PC-3 (cell line): ENCODE results near the gene RNF217. TPM values are rescaled to one million over a fixed set of nuclear protein-coding genes. Genes with fewer than 3 reads are reported as not detected.
"Not testable (repeated sequence)": the region's sequence is repeated elsewhere in the genome, so short reads cannot be mapped to it uniquely, and the experiment has no call there.

Source experiments
- ATAC-seq: fragments of 200-7000 bp; cut with Tn5 transposase; 2 replicates; pipeline ENCODE4 v1.9.1; 2020; ENCODE audit warnings: mild to moderate bottlenecking, moderate library complexity
- BruUV-seq: library from RNA; stranded (reverse); fragments of 400-500 nt; replicated peaks from 2 replicates; lab custom pipeline; 2021; lab: Mats Ljungman, UMichigan
- CTCF ChIA-PET: fragments of 300-600 bp; sonication (Branson Sonifier 250); formaldehyde crosslinking; loops from one replicate; lab custom pipeline; 2022; ENCODE audit warnings: antibody characterized with exemption; lab: Charles Lee
- POLR2A ChIA-PET: fragments of 300-600 bp; sonication (Branson Sonifier 250); formaldehyde crosslinking; loops from one replicate; lab custom pipeline; 2022; ENCODE audit warnings: antibody characterized with exemption; ENCODE audit not compliant: unreplicated experiment; lab: Charles Lee
- DNase-seq: peaks from one replicate; pipeline ENCODE4 v3.0.0-alpha.2; 2015
- H2AFZ ChIP-seq: fragments of 300-600 bp; sonication (generic); 2 replicates; pipeline ENCODE4 v1.6.0; 2016; ENCODE audit warnings: antibody characterized with exemption, low read length
- H3F3A ChIP-seq: fragments of 300-600 bp; sonication (generic); one replicate; pipeline ENCODE4 v1.6.0; 2017; ENCODE audit warnings: antibody characterized with exemption, low read length, control low read depth, mild to moderate bottlenecking; ENCODE audit not compliant: unreplicated experiment
- H3K27ac ChIP-seq: fragments of 300-600 bp; sonication (generic); 2 replicates; pipeline ENCODE4 v1.5.1; 2016; ENCODE audit warnings: mild to moderate bottlenecking, low read length
- H3K27me3 ChIP-seq: fragments of 300-600 bp; sonication (generic); 2 replicates; pipeline ENCODE4 v1.6.1; 2016; ENCODE audit warnings: low read length, mixed read lengths
- H3K36me3 ChIP-seq: fragments of 300-600 bp; sonication (generic); 2 replicates; pipeline ENCODE4 v1.6.1; 2016; ENCODE audit warnings: low read depth, mixed run types, low read length, mixed read lengths
- H3K4me1 ChIP-seq: fragments of 300-600 bp; sonication (generic); 2 replicates; pipeline ENCODE4 v1.5.1; 2016; ENCODE audit warnings: low read length; ENCODE audit not compliant: insufficient read depth
- H3K4me2 ChIP-seq: fragments of 300-600 bp; sonication (generic); 2 replicates; pipeline ENCODE4 v1.6.0; 2016; ENCODE audit warnings: low read length
- H3K4me3 ChIP-seq: fragments of 300-600 bp; sonication (generic); 2 replicates; pipeline ENCODE4 v1.5.1; 2016; ENCODE audit warnings: mild to moderate bottlenecking, low read length, mixed read lengths
- H3K79me2 ChIP-seq: fragments of 300-600 bp; sonication (generic); 2 replicates; pipeline ENCODE4 v1.6.1; 2017; ENCODE audit warnings: low read length, mixed read lengths
- H3K9ac ChIP-seq: fragments of 300-600 bp; sonication (generic); 2 replicates; pipeline ENCODE4 v1.6.0; 2016; ENCODE audit warnings: mild to moderate bottlenecking, low read length
- H3K9me2 ChIP-seq: fragments of 300-600 bp; sonication (generic); replicated peaks from 2 replicates; pipeline ENCODE4 v1.6.1; 2016; ENCODE audit warnings: mixed run types, low read length, mixed read lengths
- H3K9me3 ChIP-seq: fragments of 300-600 bp; sonication (generic); 2 replicates; pipeline ENCODE4 v1.6.1; 2016; ENCODE audit warnings: low read length, mixed read lengths
- H4K20me1 ChIP-seq: fragments of 300-600 bp; sonication (generic); 2 replicates; pipeline ENCODE4 v1.6.1; 2016; ENCODE audit warnings: low read length, mixed read lengths
- EZH2 ChIP-seq: fragments of 300-600 bp; sonication (generic); IDR thresholded peaks from one replicate; pipeline ENCODE4 v1.6.1; 2017; ENCODE audit warnings: antibody characterized with exemption, mild to moderate bottlenecking, low read length; ENCODE audit not compliant: unreplicated experiment
- EZH2phosphoT487 ChIP-seq: fragments of 300-600 bp; sonication (generic); IDR thresholded peaks from 2 replicates; pipeline ENCODE4 v1.6.1; 2018; ENCODE audit warnings: mild to moderate bottlenecking, antibody characterized with exemption, low read length, borderline replicate concordance
- intact Hi-C: fragments of 100-400 bp; cut with micrococcal nuclease; formaldehyde crosslinking; loops from 2 replicates; pipeline ENCODE4 v1.9.0; 2023
- total RNA-seq: library from RNA; depleted of rRNA; stranded (reverse); fragments of >200 nt; gene quantifications from 2 replicates; pipeline ENCODE4 v1.2.3, GENCODE V29; 2014
- TF ChIP-seq, protein P1 (sequence below): fragments of 300-600 bp; sonication (generic); conservative IDR thresholded peaks from 2 replicates; pipeline ENCODE4 v1.5.1; 2017; ENCODE audit warnings: antibody characterized with exemption, low read depth, mild to moderate bottlenecking, low read length

Gene RNF217
- total RNA-seq, 1 experiment from 2014 or later: 7.7 TPM

DNA sequence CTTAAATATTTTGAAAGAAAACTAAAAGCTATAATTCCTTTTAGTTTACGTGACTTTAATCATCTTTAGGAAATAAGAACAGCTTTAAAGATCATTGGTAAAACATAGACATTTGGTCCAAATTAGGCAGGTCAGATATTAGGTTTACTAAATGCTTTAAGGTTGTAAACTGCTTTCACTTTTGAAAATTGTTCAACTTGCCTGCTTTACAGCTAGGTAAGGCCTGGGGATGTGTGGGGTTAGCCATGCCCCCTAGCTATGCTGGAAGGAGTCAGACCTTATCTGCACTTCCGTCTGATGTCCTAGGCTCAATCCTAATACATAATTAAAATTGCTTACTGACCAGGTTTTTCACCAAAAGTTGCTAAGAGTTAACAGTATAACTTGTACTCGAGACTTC is 160.8 kb downstream of the RNF217 start:
- intact Hi-C loops: no loop called here
- 0 out of 2 replicates have a peak overlapping the region, but pooled peaks have one; percentile 86 for H2AFZ ChIP-seq
- no peaks in the 10 kb centered on the region for H4K20me1 ChIP-seq
- H3K4me1 ChIP-seq: peaks cover 15% of the 10 kb centered on the region
- ATAC-seq (no peak), DNase-seq (no peak)
- H3K79me2 ChIP-seq: no peaks in the 10 kb centered on the region
- CTCF ChIA-PET: no interaction called here
- H3K4me2 ChIP-seq: no peak overlapping the region
- no peaks in the 10 kb centered on the region for H3K9me3 ChIP-seq
- no peaks in the 10 kb centered on the region for H3K36me3 ChIP-seq
- no peak overlapping the region for H3K4me3 ChIP-seq
- H3K27me3 ChIP-seq: no peaks in the 10 kb centered on the region
- POLR2A ChIA-PET: no interaction called here
- no peak overlapping the region for H3K9ac ChIP-seq
- no TSS peak for BruUV-seq
- H3K27ac ChIP-seq: no peak overlapping the region
- no peaks in the 10 kb centered on the region for H3F3A ChIP-seq
- H3K9me2 ChIP-seq: no peaks in the 10 kb centered on the region
- TF ChIP-seq, protein P1, sequence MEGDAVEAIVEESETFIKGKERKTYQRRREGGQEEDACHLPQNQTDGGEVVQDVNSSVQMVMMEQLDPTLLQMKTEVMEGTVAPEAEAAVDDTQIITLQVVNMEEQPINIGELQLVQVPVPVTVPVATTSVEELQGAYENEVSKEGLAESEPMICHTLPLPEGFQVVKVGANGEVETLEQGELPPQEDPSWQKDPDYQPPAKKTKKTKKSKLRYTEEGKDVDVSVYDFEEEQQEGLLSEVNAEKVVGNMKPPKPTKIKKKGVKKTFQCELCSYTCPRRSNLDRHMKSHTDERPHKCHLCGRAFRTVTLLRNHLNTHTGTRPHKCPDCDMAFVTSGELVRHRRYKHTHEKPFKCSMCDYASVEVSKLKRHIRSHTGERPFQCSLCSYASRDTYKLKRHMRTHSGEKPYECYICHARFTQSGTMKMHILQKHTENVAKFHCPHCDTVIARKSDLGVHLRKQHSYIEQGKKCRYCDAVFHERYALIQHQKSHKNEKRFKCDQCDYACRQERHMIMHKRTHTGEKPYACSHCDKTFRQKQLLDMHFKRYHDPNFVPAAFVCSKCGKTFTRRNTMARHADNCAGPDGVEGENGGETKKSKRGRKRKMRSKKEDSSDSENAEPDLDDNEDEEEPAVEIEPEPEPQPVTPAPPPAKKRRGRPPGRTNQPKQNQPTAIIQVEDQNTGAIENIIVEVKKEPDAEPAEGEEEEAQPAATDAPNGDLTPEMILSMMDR: no peak
- TF ChIP-seq EZH2phosphoT487 (no peak), EZH2 (no peak)

DNA sequence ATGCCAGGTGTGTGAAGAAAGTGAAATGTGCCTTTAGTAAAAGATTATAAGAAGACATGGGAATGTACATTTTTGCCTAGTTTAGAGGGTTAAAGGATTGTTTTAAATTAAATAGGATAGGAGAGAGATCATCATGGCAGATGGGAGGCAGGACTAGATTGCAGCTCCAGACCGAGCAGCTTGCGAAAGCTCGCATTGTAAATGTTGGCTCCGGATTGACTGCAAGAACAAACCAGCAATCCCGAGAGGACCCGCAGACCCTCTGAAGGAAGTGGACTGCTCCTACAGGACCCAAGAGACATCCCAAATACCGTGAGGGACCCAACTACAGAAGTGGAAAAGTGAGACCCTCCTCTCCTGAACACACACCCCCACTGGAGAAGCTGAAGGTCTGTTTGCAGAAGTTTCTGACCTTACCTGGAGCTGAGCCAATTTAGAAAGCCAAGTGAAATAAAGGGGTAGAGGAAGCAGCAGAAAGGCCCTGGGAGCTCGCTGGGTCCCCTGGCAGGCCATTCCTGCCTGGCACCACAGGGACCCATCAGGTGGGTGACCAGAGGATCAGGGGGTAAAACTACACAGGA is 161.3 kb downstream of the RNF217 start:
- Histone ChIP-seq H3K27ac (peak overlapping the region; percentile 55), H3K9me2 (no peaks in the 10 kb centered on the region), H3K4me3 (no peak overlapping the region), H3K4me1 (peaks cover 15% of the 10 kb centered on the region), H3K27me3 (no peaks in the 10 kb centered on the region), H3K9me3 (no peaks in the 10 kb centered on the region), H3K79me2 (no peaks in the 10 kb centered on the region), H4K20me1 (no peaks in the 10 kb centered on the region), H3K36me3 (no peaks in the 10 kb centered on the region), H3K4me2 (peak overlapping the region; percentile 21; the same call in 1 of the 2 replicates), H3F3A (no peaks in the 10 kb centered on the region), H3K9ac (peak overlapping the region; percentile 46), H2AFZ (peak overlapping the region; percentile 86)
- ATAC-seq: no peak; the same call in 1 of the 2 replicates
- BruUV-seq: no TSS peak
- TF ChIP-seq, protein P1: no peak
- TF ChIP-seq EZH2 (no peak), EZH2phosphoT487 (no peak)
- intact Hi-C loops: no loop called here
- ChIA-PET CTCF (no interaction called here), POLR2A (no interaction called here)
- no peak for DNase-seq

DNA sequence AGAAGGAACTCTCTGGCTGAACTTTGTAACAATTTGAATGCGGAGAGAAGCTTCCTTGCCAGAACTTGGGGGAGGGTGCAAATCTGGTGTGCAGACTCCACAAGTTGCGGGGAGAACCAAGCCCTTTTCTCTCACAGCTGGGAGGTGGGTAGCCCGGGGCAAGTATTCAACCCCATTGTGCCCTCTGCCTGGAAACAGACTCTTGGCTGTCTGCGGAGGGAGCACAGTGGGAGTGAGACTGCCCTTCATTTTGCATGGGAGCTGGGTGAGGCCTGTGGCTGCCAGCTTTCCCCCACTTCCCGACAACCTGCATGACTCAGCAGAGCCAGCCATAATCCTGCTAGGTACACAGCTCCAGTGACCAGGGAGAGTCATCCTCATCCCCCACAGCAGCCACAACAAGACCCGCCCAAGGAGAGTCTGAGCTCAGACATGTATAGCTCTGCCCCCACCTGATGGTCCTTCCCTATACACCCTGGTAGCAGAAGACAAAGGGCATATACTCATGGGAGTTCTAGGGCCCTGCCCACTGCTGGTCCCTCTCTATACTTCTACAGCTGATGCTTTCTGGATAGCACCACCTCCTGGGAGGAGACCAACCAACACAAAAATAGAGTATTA is 161.9 kb downstream of the RNF217 start:
- Histone ChIP-seq H3K4me2 (peak overlapping the region; percentile 21; the same call in 1 of the 2 replicates), H3K9me3 (no peaks in the 10 kb centered on the region), H3F3A (no peaks in the 10 kb centered on the region), H4K20me1 (no peaks in the 10 kb centered on the region), H2AFZ (peak overlapping the region; percentile 86), H3K36me3 (no peaks in the 10 kb centered on the region), H3K9ac (peak overlapping the region; percentile 46), H3K79me2 (no peaks in the 10 kb centered on the region), H3K9me2 (no peaks in the 10 kb centered on the region), H3K27ac (peak overlapping the region; percentile 55), H3K4me1 (peaks cover 15% of the 10 kb centered on the region), H3K27me3 (no peaks in the 10 kb centered on the region), H3K4me3 (no peak overlapping the region)
- BruUV-seq: no TSS peak
- TF ChIP-seq, protein P1: no peak; the same call in 1 of the 2 replicates
- TF ChIP-seq EZH2phosphoT487 (no peak), EZH2 (no peak)
- ChIA-PET CTCF (no interaction called here), POLR2A (no interaction called here)
- peak; percentile 93 for ATAC-seq
- intact Hi-C loops: no loop called here
- DNase-seq: peak; percentile 72

DNA sequence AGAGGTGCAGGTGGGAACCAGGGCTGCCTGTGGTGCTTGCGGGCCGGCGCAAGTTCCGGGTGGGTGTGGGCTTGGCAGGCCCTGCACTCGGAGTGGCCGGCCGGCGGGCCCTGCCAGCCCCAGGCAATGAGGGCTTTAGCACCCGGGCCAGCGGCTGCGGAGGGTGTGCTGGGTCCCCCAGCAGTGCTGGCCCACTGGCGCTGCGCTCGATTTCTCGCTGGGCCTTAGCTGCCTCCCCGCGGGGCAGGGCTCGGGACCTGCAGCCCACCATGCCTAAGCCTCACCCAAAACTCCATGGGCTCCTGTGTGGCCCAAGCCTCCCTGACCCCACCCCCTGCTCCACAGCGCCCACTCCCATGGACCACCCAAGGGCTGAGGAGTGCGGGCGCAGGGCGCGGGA is 163.6 kb downstream of the RNF217 start:
- POLR2A ChIA-PET, intact Hi-C loops, H3K4me3 ChIP-seq, CTCF ChIA-PET, H3K4me2 ChIP-seq, DNase-seq, H3K27me3 ChIP-seq, H3K79me2 ChIP-seq, H3K36me3 ChIP-seq, H2AFZ ChIP-seq, H3K9me3 ChIP-seq, H3K9me2 ChIP-seq, H4K20me1 ChIP-seq, H3K9ac ChIP-seq, H3K27ac ChIP-seq, ATAC-seq, BruUV-seq, H3F3A ChIP-seq: not testable (repeated sequence)
- H3K4me1 ChIP-seq: peaks cover 15% of the 10 kb centered on the region
